A204.1 (cell line): ENCODE data around the gene TMEM178B.
"Not testable (repeated sequence)": the region's sequence is repeated elsewhere in the genome, so short reads cannot be mapped to it uniquely, and the experiment has no call there.

Experiments used
- FAIRE-seq: peaks from 2 replicates; lab custom pipeline; 2012; peaks lifted over from hg19 to GRCh38; lab: Jason Lieb, UNC

The TMEM178B gene

DNA sequence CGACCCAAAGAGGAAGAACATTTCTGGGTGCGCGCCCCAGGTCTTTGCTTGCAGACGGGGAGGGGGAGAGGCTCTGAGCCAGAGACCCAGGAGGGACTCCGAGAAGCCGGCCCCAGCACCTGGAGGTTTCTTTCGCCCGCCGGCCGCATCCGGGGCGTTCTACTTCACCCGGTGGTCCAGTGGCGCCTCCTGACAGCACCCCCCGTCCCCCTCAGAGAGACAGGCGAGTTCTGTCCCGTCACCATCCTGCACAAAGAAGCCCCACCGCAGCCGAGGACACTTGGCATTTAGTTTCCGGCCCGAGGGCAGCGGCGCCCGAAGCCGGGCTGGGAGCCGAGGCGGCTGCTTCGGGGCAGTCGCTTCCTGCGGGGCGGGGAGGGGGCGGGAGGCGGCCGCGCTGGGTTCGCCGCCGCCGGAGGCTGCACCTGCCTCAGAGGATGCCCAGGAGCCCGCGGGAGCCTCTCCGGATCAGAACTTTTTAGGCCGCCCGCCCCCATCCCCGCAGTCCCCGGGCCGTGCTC is at the start of gene TMEM178B:
TMEM178B (plus strand) TSS at position 424 of the 521 bp plus-strand sequence.
- no peak for FAIRE-seq

DNA sequence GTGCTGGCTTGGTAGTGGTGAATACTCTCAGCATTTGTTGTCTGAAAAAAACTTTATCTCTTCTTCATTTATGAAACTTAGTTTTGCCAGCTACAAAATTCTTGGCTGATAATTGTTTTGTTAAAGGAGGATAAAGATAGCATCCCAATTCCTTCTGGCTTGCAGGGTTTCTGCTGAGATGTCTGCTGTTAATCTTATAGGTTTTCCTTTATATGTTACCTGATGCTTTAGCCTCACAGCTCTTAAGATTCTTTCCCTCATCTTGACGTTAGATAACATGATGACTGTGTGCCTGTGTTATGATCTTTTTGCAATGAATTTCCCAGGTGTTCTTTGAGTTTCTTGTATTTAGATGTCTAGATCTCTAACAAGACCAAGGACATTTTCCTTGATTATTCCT is 49.2 kb upstream of the TMEM178B start:
- FAIRE-seq: no peak

DNA sequence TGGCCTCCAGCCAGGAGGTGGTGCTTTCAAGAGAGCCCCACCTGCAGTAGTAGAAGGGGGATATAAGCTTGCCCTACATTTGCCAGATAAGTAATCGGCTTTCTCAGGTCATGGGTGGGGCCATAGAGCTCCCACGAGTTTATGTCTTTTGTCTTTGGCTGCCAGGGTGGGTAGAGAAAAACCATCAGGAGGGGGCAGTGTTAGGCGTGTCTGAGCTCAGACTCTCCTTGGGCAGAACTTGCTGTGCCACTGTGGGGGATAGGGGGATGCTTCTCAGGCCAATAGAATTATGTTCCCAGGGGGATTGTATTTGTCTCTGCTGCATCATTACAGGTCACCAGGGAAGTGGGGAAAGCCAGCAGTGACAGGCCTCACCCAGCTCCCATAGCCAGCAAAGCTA is 46.8 kb upstream of the TMEM178B start:
- no peak for FAIRE-seq

DNA sequence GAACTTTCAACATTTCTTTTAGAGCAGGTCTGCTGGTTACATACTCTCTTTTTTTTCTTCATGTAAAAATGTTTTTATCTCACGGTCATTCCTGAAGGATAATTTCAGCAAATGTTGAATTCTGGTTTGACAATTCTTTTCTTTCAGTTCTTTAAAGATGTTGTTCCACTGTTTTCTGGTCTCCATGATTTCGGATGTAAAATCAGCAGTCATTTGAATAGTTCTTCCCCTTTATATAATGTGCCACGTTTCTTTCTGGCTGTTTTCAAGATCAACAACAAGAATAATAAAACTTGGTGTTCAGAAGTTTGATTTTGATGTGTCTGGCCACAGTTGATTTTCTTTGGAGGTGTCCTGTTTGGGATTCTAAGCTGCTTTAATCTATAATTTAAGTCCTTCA is 45.1 kb upstream of the TMEM178B start:
- FAIRE-seq: no peak

DNA sequence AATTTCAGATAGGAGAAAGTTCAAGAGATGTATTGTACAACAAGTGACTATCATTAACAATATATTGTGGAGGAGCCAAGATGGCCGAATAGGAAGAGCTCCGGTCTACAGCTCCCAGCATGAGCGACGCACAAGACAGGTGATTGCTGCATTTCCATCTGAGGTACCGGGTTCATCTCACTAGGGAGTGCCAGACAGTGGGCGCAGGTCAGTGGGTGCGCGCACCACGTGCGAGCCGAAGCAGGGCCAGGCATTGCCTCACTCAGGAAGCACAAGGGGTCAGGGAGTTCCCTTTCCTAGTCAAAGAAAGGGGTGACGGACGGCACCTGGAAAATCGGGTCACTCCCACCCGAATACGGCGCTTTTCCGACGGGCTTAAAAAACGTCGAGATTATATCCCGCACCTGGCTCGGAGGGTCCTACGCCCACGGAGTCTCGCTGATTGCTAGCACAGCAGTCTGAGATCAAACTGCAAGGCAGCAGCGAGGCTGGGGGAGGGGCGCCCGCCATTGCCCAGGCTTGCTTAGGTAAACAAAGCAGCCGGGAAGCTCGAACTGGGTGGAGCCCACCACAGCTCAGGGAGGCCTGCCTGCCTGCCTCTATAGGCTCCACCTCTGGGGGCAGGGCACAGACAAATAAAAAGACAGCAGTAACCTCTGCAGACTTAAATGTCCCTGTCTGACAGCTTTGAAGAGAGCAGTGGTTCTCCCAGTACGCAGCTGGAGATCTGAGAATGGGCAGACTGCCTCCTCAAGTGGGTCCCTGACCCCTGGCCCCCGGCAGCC is 41.1 kb upstream of the TMEM178B start:
- FAIRE-seq: not testable (repeated sequence)

DNA sequence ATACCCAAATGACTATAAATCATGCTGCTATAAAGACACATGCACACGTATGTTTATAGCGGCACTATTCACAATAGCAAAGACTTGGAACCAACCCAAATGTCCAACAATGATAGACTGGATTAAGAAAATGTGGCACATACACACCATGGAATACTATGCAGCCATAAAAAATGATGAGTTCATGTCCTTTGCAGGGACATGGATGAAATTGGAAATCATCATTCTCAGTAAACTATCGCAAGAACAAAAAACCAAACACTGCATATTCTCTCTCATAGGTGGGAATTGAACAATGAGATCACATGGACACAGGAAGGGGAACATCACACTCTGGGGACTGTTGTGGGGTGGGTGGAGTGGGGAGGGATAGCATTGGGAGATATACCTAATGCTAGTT is 35.8 kb upstream of the TMEM178B start:
- not testable (repeated sequence) for FAIRE-seq

DNA sequence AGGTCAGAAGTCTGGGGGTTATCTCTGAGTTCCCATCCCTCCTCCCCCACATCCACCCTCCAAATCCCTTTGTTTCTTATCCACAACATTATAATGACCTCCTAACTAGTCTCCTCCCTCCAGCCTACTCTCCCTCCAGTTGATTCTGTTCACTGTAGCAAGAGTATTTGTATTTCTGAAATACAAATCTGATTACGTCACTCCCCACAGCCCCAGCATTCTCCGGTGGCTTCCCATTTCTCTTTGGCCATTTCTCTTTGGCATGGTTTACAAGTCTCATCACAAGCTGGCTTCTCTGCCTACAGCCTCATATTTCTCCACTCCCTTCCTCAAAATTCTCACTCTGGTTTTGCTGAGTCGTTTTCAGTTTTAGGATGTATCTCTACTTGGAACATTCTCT is 34.5 kb upstream of the TMEM178B start:
- FAIRE-seq: no peak

DNA sequence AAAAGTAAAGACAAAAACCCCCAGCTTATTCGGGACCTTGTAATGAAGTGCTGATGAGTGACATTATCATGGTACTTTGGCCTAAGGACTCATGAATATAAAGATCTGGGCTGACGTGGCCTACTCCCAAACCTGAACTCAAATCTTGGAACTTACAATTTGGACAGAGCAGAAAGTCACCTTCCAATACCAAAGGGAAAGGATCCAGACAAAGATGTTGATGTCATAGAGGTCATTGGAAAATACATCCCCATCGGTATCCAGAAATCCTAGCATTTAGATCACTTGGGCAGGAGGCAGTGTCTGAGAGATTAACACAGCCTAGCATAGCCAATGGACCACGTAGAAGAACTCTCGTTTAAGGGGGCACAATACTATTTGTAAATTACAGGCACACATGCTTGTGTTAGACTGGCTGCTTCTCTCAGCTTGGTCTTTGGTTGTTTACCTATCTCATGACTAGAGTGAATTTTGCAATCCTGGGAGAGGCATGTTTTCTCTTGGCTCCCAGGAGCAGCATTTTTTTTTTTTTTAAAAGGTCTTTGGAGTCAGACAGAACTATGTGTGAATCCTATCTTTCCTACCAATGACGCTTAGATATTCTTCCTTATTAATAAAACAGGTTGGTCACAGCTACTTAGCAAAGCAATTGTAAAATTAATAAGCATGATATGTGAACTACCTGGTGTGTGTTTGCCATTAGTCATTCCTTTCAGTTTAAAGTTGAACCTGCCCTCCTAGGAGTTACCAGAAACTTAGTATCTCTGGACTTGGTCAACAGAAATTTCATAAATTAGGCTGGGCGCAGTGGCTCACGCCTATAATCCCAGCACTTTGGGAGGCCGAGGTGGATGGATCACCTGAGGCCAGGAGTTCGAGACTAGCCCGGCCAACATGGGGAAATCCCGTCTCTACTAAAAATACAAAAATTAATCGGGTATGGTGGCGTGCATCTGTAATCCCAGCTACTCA is 31.4 kb upstream of the TMEM178B start:
- FAIRE-seq: no peak

DNA sequence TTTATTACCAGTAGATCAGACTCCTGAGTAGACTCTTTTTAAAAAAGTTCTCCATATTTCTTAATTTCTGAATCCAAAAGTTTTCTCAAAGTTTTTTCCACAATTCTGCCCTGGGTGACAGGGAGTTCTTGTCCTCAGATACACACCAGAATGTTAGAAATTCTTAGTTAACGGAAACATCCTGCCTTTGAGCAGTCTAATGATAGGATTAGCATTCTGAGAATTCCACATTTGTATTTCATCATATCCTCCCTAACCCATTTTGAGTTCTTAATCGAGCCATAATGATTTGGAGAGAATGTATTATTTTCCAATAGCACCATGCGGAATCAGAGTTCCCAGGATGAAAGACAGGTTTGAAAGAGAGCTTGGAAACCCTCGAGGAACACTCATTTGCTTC is 30.2 kb upstream of the TMEM178B start:
- FAIRE-seq: no peak

DNA sequence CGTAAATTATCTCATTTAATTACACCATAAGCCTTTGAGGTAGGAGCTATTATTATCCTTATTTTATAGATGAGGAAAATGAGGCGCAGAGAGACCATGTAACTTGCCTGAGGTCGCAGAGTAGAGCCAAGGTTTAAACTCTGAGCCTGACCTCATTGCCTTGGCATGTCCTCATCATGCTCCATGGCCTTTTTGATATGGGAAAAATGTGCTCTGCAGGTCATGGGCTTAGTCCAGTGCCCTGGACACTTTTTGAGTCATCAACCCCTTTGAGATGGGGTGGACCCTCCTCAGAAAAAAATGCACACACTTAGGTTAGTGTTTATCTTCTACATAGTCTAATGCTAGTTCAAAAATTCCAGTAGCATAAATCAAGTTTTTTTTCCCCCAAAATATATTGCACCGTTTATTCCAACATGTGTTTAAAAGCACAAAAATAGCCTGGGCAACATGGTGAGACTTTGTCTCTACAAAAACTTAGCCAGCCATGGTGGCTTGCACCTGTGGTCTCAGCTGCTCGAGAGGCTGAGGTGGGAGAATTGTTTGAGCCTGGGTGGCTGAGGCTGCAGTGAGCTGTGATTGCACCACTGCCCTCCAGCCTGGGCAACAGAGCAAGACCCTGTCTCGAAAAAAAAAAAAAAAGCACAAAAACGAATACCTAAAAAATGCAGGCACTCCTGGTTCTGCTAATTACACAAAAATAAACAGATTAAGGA is 28.6 kb upstream of the TMEM178B start:
- FAIRE-seq: no peak

DNA sequence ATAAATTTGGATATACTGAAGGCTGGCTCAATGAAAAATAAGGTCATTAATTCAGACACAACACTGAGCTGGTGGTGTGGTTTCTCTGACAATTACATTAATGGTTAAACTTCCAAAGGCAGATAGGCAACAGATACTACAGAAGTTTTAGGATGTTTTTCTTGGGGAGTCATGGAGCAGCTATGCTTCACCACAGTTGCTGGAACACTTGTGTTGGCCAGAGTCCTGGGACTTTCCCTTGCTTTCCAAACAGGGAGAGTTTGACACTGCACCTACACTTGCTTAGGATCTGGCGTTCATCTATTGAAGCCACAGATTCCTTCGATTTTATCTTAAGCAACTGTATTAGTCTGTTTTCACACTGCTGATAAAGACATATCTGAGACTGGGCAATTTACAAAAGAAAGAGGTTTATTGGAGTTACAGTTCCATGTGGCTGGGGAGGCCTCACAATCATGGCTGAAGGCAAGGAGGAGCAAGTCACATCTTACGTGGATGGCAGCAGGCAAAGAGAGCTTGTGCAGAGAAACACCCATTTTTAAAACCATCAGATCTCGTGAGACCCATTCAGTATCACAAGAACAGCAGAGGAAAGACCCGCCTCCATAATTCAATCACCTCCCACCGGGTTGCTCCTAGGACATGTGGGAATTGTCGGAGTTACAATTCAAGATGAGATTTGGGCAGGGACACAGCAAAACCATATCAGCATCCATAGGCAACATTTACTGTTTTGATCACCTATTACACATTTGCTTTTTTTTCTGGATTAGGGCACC is 27.8 kb upstream of the TMEM178B start:
- FAIRE-seq: no peak

DNA sequence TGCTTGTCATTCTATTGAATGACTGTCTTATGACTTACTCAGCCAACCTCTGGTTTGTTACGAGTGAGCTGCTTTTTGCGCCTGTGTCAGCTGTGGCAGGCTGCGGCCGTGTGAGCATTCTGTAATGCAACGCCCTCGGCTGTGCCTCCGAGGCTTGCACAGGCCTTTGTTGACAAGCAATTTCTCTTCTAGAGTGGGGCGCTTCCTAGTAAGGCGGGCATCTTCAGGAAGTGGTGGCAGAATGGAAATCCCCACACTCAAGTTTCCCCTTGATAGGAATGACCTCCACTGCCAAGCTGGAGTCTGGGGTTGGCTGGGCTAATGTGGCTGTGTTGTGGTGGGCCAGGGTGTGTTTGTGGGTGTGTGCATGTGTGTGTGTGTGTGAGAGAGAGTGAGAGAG is 20.2 kb upstream of the TMEM178B start:
- FAIRE-seq: no peak

DNA sequence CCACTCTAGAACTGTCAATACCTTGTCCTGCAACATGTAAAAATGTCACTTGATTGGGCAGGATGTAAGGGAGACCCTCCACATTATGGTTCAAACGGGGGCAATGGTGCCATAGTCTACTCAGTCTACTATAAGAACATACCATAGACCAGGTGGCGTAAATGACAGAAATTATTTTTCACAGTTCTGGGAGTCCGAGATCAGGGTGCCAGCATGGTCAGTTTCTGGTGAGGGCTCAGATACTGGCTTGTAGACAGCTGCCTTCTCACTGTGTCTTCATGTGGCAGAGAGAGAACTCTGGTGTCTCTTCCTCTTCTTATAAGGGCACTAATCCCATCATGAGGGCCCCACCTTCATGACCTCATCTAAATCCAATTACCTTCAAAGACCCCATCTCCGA is 18.7 kb upstream of the TMEM178B start:
- FAIRE-seq: no peak

DNA sequence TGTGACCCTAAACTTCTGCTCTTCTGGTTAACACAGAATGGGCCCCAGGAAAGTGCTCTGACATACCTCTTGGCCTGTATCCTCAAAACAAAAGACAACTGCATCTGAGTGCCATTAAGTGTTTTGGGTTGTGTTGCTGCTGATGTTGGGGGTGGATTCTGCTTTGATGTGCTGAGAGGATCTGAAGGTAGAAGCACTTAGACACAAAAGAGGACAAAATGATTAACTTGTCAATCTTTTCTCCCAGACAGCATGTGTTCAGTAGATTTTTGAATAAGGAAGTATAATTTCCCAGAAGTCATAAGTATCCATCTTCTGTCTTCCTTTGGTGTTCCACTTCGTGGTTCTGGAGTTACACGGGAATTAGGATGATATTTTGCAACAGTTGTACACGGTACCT is 16.1 kb upstream of the TMEM178B start:
- no peak for FAIRE-seq

DNA sequence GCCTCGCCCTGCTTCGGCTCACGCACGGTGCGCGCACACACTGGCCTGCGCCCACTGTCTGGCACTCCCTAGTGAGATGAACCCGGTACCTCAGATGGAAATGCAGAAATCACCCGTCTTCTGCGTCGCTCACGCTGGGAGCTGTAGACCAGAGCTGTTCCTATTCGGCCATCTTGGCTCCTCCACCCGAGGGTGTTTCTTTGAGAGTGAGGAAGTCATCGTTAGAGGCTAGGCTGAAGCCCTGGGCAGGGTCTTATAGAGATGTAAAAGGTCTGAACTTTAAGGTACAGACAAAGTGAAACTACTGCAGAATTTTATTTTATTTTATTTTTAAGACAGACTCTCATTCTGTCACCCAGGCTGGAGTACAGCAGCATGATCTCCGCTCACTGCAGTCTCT is 6.0 kb upstream of the TMEM178B start:
- not testable (repeated sequence) for FAIRE-seq

DNA sequence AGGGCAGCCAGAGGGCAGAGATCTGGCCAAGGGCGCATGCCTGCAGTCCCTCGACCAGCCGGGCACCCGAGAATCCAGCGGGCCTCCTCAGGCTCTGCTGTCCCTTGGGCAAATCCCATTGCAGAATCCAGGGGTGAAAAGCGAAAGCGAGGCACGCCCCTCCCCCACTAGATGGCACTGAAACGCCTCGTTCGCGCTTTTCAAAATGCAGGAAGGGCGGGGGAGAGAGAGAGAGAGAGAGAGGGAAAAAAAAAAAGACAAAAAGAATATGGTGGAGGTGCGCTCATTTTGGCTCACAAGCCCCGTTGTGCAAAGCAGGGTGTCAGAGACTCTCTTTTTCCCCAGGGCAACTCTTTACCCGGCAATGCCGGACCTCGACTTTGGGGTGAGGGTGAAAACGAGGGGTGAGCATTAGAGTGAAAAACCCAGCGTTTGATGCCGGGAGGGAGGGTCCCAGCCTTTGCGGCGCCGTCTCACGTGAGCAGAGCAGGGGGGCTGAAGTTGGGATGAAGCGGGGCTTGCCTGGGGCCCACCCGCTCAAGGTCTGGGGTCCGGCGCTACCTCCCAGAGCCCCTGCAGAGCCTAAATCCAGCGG is 2.5 kb upstream of the TMEM178B start:
- FAIRE-seq: no peak

DNA sequence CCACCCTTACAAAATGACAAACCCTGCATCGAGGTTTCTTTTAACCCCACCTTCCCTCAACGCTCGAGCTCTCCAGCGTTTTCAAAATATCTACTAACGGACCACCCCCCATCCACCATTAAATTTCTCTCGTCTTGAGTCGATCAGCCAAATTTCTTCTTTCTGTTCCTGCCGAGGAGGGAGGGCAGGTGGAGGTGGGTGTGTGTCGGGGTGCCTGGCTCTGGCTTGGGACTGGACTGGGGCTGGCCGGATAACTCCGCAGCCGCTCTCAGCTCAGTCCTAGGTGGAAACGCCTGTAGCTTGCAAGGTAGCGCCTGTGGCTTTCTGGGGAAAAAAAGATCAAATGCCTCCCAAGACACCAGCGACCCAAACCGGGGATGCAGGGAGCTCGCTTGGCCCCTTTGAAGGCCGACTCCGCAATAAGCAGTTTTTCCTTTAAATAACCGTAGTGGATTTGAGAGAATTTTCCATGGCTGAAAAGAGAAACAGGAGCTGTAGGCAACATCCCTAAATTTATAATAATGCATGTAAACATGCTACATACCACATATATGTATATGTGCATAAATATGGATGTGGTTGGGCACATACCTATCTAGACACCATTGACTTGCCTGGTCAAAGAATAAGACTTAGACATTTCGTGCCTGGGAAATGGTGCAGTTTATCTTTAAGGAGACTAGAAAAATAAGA is 1.9 kb upstream of the TMEM178B start:
- peak; percentile 85 for FAIRE-seq

DNA sequence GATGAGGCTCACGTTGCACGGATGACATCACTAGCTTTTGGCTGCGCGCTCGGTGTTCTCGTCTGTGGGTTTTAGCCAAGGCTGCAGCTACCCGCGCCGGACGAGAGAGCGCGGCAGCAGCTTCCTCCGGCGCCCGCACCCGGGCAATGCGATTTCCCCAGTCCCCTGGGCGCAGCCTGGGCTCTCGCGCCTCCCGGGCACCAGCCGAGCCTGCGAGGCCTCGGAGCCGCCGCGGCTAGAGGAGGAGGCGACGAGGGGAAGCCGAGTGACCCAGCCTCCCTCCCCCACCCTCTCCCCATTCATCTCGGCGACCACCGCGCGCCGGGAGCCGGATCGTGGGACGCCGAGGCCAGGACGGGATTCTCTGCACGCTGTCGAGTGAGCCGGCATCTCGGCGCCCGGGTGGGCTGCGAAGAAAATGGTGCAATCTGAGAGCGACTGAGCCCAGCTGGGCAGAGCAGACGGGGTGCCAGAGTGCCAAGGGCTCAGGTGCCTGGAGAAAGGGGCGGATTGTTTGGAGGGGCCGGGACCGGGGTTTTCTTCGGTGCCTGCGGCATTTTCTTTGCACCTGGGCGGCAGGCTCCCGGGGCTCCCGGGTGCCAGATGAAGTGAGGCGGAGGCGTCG is 1.2 kb upstream of the TMEM178B start:
- no peak for FAIRE-seq

DNA sequence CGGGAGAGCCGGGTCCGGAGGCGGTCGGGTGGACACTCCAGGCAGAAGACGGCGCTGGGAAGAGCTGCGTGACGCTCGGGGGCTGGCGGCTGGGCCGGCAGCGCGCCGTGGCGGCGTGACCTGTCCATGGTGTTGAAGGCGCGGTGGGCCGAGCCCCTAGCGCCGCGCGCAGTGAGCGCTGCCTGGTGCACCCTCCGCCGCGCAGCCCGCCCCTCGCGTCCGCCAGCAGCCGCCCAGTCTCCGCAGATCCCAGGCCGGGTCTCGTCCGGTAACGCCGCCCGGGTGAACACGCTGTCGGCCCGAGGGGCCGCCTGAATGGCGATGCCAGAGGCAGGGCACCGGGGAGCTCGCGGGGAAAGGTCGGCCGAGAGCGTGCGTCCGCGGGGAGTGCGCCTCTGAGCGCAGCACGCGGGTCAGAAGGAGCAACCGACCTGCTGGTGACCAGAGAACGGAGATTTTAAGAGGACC is 657 bp upstream of the TMEM178B start:
- no peak for FAIRE-seq
